Cerebellar cortex (tissue), 1 donor: ENCODE results near the gene OR52B4.
A peak's percentile ranks its signal among the peaks of the same experiment; 100 is the strongest.
"Not testable (repeated sequence)": the region's sequence is repeated elsewhere in the genome, so short reads cannot be mapped to it uniquely, and the experiment has no call there.

Experiments
- DNase-seq: peaks from one replicate; pipeline ENCODE4 v3.0.0-alpha.2; 2015; ENCODE audit warnings: low spot score

The OR52B4 gene

GRCh38 chr11:4368286-4368685 lies at the start of gene OR52B4:
OR52B4 (minus strand) TSS chr11:4368386; CDS start chr11:4368295, 91 bp downstream.
- no peak for DNase-seq

DNA sequence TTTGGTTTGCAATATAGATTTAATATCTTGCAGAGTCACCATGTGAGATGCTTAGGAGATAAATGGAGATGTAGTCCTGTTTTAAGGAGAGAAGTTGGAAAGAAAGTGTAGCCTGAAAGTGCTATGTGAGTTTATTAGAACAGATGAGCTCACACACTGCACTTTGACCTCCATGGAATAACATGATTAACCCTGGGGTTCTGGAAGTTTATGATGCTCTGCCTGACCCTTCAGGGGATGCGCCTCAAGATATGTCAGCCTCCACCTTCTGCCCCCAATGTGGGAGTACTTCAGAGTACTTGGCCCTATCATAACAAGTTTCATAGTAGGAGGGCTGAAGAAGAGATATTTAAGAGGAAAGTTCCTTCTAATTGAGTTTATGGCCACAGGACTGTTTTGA lies 48.6 kb upstream of the OR52B4 start:
- no peak for DNase-seq

DNA sequence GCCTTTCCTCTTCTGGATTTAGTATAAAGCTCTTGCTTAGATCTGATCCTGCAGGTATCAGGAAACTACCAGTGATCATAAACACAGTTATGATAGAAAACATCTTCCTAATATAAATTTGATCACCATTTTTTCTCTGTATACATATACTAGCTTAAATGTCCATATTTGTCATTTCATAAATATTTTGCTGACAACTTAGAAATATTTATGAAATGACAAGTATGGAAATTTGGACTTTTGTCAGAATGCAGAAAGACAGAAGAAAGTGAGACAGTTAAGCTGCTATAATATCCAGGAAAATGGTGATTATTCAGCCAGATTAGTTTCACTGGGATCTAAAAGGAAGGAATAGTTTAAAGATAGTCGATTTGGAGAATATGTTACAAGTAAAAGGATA lies 48.1 kb upstream of the OR52B4 start:
- DNase-seq: no peak

DNA sequence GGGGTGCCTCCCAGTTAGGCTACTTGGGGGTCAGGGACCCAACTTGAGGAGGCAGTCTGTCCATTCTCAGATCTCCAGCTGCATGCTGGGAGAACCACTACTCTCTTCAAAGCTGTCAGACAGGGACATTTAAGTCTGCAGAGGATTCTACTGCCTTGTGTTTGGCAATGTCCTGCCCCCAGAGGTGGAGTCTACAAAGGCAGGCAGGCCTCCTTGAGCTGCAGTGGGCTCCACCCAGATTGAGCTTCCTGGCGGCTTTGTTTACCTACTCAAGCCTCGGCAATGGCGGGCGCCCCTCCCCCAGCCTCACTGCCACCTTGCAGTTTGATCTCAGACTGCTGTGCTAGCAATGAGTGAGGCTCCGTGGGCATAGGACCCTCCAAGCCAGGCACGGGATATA lies 38.0 kb upstream of the OR52B4 start:
- DNase-seq: not testable (repeated sequence)

DNA sequence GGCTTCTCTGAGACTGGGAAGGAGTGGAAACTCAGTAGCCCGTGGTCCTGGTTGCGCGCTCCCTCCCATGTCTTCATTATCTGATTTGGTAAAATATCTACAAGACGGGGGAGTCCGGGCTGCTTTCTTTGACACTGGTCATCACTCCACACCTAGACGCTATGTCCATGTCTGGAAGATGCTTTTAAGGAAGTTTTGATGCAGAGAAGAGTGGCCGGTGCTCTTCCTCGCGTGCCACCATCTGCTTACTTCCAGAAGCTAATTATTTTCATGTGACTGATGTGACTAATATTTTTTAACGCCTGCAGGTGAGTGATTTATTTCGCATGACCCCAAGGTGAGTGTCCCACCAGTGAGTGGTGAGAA lies 25.7 kb upstream of the OR52B4 start:
- no peak for DNase-seq

DNA sequence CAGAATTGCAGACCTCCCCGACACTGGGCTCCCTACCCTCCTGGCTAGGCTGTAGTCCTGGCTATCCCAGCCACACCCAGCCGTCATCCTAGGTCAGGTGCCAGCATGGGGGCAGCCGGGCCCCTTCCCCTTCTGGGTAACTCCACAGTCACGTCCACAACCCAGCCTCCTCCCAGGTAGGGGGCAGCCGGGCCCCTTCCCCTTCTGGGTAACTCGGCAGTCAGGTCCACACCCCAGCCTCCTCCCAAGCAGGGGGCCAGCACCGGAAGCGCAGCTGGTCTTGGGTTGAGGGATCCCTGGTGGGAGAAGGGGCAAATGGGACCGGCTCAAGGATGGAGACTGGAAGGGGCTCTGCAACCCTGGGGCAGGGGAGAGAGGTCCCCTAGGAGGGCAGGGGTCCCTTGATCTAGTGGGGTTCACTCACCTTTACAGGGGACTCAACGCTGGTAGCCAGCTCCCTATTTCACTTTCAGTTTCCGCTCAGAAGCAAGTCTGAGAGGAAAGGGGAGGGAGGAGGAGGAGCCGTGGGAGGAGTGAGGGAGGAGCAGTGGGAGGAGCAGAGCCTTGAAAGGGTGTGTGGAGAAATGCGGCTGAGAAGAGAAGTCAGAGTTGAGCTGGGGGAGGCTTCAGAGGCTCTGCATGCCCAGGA lies 25.1 kb upstream of the OR52B4 start, which contains the start of gene TRIM21:
TRIM21 (minus strand) TSS at position 494 of the 649 bp plus-strand sequence. CDS start 3,293 bp downstream, outside the sequence.
- DNase-seq: peak; percentile 68

GRCh38 chr11:4388221-4388620 lies 20.0 kb upstream of the OR52B4 start:
- DNase-seq: no peak

- no peak for DNase-seq
Observed at GRCh38 chr11:4385978-4386740, 18.0 kb upstream of the OR52B4 start.

DNA sequence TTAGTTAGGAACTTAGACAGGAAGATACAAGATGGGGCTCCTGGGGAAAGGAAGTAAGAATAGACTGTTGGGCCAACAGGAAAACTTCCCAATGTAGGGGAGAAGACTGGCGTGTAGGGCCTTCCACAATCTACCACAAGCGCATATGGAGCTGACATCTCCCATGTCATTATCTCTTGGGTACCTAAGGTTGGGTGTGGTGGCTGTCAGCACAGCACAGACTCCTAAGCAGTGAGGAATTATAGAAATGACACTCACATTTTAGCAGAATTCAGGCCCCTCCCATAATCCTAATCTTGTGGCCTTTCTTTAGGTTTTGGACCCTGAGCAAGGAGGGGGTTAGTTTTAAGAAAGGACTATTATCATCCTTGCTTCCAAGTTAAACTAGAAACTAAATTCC lies 13.7 kb upstream of the OR52B4 start:
- DNase-seq: no peak

GRCh38 chr11:4375431-4376140 lies 7.4 kb upstream of the OR52B4 start:
- no peak for DNase-seq

DNA sequence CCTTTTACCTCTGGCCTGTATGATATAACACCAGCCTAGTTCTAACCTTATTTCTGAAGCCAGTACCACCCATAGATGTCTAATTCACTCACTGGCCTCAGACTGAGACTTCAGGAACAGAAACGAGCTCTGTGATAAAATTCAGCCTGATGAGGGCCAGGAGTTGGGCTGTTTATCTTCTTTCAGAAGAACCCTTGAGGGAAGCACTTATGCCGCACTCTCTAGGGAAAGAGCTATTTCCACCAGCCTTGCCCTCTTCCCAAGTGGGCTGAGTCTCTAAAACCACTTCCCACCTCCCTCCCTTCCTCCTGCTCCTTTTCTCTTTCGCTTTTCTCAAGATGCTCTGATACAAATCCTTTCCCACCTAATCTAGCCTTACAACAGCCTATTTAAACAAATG lies 2.0 kb upstream of the OR52B4 start:
- DNase-seq: no peak

- not testable (repeated sequence) for DNase-seq
Observed at GRCh38 chr11:4348142-4348541, 20.0 kb downstream of the OR52B4 start.

GRCh38 chr11:4345366-4345765 lies 22.8 kb downstream of the OR52B4 start:
- DNase-seq: not testable (repeated sequence)

DNA sequence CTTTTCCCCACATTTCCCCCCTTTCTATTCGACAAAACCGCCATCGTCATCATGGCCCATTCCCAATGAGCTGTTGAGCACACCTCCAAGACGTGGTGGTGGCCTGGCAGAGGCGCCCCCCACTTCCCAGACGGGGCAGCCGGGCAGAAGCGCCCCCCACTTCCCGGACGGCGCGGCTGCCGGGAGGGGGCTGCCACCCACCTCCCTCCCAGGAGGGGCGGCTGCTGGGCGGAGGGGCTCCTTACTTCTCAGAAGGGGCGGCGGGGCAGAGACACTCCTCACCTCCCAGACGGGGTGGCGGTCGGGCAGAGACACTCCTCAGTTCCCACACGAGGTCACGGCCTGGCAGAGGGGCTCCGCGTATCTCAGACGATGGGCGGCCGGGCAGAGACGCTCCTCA lies 33.8 kb downstream of the OR52B4 start:
- DNase-seq: not testable (repeated sequence)
